GM18858 (cell line): Measurements from ENCODE around the gene LHX4.

Experiments used
- ATAC-seq: cut with Tn5 transposase; IDR thresholded peaks from one replicate; pipeline ENCODE4 v1.9.1; 2021; ENCODE audit not compliant: unreplicated experiment

LHX4 gene

GRCh38 chr1:180256341-180257027 is 26.4 kb downstream of the LHX4 start:
- ATAC-seq, result no peak

GRCh38 chr1:180257028-180257386 is 26.9 kb downstream of the LHX4 start:
- ATAC-seq, result no peak

GRCh38 chr1:180257486-180257885 is 27.4 kb downstream of the LHX4 start:
- ATAC-seq, result no peak

GRCh38 chr1:180258290-180258689 is 28.2 kb downstream of the LHX4 start:
- no peak for ATAC-seq

- no peak for ATAC-seq
Measured at GRCh38 chr1:180258935-180259334, 28.9 kb downstream of the LHX4 start.

- no peak for ATAC-seq
Measured at GRCh38 chr1:180259431-180260338, 29.6 kb downstream of the LHX4 start.

- no peak for ATAC-seq
Measured at GRCh38 chr1:180260541-180260940, 30.5 kb downstream of the LHX4 start.

- ATAC-seq, result no peak
Measured at GRCh38 chr1:180261030-180261429, 31.0 kb downstream of the LHX4 start.

- no peak for ATAC-seq
Measured at GRCh38 chr1:180261524-180262155, 31.6 kb downstream of the LHX4 start.

- no peak for ATAC-seq
Measured at GRCh38 chr1:180262628-180263488, 32.8 kb downstream of the LHX4 start.

GRCh38 chr1:180264595-180264994 is 34.5 kb downstream of the LHX4 start:
- ATAC-seq, result no peak

- ATAC-seq, result no peak
Measured at GRCh38 chr1:180265201-180265600, 35.1 kb downstream of the LHX4 start.

GRCh38 chr1:180265871-180266270 is 35.8 kb downstream of the LHX4 start:
- ATAC-seq, result no peak

- ATAC-seq, result no peak
Measured at GRCh38 chr1:180266275-180267210, 36.5 kb downstream of the LHX4 start.

- no peak for ATAC-seq
Measured at GRCh38 chr1:180267211-180267561, 37.1 kb downstream of the LHX4 start.

- ATAC-seq, result no peak
Measured at GRCh38 chr1:180267761-180268555, 37.9 kb downstream of the LHX4 start.

GRCh38 chr1:180268556-180269075 is 38.6 kb downstream of the LHX4 start:
- ATAC-seq, result no peak

- no peak for ATAC-seq
Measured at GRCh38 chr1:180269645-180270529, 39.8 kb downstream of the LHX4 start.
